NCI-H345 treated with DMSO at 0.1 percent for 48 hours (cell line): ENCODE data around the gene HOOK2.
"Not testable (repeated sequence)": the region's sequence is repeated elsewhere in the genome, so short reads cannot be mapped to it uniquely, and the experiment has no call there.

Source experiments
- DNase-seq: peaks from one replicate; lab custom pipeline; 2025; ENCODE audit not compliant: unreplicated experiment; lab: John Stamatoyannopoulos, UW

HOOK2 gene

GRCh38 chr19:12754465-12755196, 20.7 kb downstream of the HOOK2 start:
- DNase-seq = no peak

GRCh38 chr19:12752056-12752781, 23.1 kb downstream of the HOOK2 start:
- no peak for DNase-seq

GRCh38 chr19:12751635-12752034, 23.7 kb downstream of the HOOK2 start, which contains the start of gene BEST2:
Gene BEST2, plus strand, starts transcription at chr19:12751791. Its CDS starts 802 bp downstream, at chr19:12752593.
- no peak for DNase-seq

GRCh38 chr19:12750851-12751250, 24.5 kb downstream of the HOOK2 start:
- DNase-seq = no peak

GRCh38 chr19:12749938-12750521, 25.3 kb downstream of the HOOK2 start:
- DNase-seq = peak; percentile 67

- DNase-seq = no peak
These were observed 26.9 kb downstream of the HOOK2 start for GRCh38 chr19:12748489-12748888.

- DNase-seq = no peak
These were observed 30.0 kb downstream of the HOOK2 start for GRCh38 chr19:12745166-12745897.

GRCh38 chr19:12737835-12738351, 37.5 kb downstream of the HOOK2 start:
- no peak for DNase-seq

GRCh38 chr19:12736995-12737834, 38.1 kb downstream of the HOOK2 start, which contains the start of gene GET3:
Gene GET3, plus strand, starts transcription at chr19:12737497. Its CDS starts 9 bp downstream, at chr19:12737506.
- DNase-seq = peak; percentile 90

GRCh38 chr19:12733369-12734214, 41.8 kb downstream of the HOOK2 start:
- DNase-seq = no peak

GRCh38 chr19:12731337-12731736, 44.0 kb downstream of the HOOK2 start:
- no peak for DNase-seq

GRCh38 chr19:12730064-12730463, 45.3 kb downstream of the HOOK2 start:
- DNase-seq = no peak

- DNase-seq = no peak
These were observed 47.5 kb downstream of the HOOK2 start for GRCh38 chr19:12727745-12728433.

- DNase-seq = no peak
These were observed 48.4 kb downstream of the HOOK2 start for GRCh38 chr19:12726988-12727316.

GRCh38 chr19:12725612-12726011, 49.7 kb downstream of the HOOK2 start:
- DNase-seq = not testable (repeated sequence)

GRCh38 chr19:12723641-12724426, 51.5 kb downstream of the HOOK2 start, which contains the start of gene TNPO2:
Gene TNPO2, minus strand, starts transcription at chr19:12723932. Its CDS starts 2,955 bp downstream, at chr19:12720977.
- DNase-seq = peak; percentile 5

GRCh38 chr19:12723381-12723640, 52.0 kb downstream of the HOOK2 start:
- DNase-seq = no peak
